ENCODE data around the gene CIAO2A.

DNA sequence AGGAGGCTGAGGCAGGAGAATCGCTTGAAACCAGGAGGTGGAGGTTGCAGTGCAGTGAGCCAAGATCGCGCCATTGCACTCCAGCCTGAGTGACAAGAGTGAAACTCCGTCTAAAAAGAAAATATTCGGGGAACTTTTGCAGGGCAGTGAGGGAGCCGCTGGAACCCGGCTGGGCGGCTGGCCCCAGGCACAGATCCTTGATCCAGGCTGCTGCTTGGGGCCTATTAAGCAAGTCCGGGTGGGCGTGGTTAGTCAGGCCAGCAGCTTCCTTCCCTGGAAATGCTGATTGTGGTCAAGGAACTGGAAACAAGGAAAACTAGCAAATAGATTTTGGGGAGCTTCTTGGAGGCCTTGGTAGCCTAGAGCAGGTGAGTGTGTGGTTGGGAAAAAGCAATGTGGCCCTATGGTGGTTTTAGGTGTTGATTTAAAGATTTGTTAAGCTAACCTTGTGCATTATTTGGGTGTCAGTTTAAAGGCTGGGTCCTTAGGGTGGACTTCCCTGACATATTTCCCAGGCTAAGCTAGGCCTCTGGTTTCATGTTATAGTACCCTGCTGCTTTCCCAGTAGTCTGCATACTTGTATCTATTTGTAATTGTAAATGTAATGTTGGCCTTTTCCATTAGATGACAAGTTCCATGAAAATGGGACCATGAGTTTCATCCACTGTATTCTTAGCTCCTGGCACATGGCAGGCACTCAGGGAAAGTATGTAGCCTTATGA, 40.1 kb upstream of the CIAO2A start:
- no peak for TF ChIP-seq POLR2A (IDR thresholded peaks at IDR 0.05)
- TF ChIP-seq, protein P1, sequence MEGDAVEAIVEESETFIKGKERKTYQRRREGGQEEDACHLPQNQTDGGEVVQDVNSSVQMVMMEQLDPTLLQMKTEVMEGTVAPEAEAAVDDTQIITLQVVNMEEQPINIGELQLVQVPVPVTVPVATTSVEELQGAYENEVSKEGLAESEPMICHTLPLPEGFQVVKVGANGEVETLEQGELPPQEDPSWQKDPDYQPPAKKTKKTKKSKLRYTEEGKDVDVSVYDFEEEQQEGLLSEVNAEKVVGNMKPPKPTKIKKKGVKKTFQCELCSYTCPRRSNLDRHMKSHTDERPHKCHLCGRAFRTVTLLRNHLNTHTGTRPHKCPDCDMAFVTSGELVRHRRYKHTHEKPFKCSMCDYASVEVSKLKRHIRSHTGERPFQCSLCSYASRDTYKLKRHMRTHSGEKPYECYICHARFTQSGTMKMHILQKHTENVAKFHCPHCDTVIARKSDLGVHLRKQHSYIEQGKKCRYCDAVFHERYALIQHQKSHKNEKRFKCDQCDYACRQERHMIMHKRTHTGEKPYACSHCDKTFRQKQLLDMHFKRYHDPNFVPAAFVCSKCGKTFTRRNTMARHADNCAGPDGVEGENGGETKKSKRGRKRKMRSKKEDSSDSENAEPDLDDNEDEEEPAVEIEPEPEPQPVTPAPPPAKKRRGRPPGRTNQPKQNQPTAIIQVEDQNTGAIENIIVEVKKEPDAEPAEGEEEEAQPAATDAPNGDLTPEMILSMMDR (IDR thresholded peaks at IDR 0.05 in 4 of 5, conservative IDR thresholded peaks at IDR 0.05 in 1 of 5), result no peak
